GM12801 (cell line): ENCODE measurements around the gene MOCS2.

Source experiments
- TF ChIP-seq, protein P1 (sequence below): IDR thresholded peaks from one replicate; pipeline ENCODE4 v1.5.1; 2011; ENCODE audit warnings: control low read depth; ENCODE audit not compliant: insufficient read length; ENCODE audit errors: extremely low read depth

MOCS2 gene

DNA sequence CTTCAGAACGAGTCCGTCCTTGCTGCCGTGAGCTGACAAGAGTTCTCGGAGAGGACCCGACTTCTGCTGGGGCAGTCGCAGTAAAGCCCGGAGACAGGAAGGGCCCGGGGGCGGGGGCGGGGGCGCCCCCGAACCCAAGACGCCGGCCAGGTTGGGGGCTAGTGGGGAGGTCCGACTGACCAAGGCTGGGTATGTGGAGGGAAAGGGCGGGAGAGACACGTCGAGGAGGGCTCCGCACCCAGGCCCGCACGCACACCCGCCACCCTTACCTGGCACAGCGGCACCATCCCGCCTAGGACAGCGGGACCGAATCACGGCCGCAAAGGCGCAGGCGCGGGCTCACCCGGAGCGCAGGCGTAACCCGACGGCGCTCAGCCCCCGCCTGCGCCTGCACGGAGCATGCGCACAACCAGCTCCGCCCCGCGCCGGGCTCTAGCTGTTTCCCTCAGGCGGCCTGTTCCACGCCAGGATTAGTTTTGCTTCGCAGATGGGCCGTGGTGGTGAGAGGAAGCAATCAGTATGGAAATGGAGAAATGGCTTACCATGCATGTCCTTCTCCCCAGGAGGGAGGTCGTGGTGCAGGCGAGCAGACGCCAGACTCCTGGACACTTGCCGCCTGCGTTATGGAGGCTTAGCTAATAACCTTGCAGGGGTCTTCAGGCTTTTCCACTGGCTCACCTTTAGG is at the start of gene MOCS2:
MOCS2 (minus strand) TSS at position 315 of the 685 bp plus-strand sequence. CDS start 2,583 bp downstream, outside the sequence.
- TF ChIP-seq, protein P1, sequence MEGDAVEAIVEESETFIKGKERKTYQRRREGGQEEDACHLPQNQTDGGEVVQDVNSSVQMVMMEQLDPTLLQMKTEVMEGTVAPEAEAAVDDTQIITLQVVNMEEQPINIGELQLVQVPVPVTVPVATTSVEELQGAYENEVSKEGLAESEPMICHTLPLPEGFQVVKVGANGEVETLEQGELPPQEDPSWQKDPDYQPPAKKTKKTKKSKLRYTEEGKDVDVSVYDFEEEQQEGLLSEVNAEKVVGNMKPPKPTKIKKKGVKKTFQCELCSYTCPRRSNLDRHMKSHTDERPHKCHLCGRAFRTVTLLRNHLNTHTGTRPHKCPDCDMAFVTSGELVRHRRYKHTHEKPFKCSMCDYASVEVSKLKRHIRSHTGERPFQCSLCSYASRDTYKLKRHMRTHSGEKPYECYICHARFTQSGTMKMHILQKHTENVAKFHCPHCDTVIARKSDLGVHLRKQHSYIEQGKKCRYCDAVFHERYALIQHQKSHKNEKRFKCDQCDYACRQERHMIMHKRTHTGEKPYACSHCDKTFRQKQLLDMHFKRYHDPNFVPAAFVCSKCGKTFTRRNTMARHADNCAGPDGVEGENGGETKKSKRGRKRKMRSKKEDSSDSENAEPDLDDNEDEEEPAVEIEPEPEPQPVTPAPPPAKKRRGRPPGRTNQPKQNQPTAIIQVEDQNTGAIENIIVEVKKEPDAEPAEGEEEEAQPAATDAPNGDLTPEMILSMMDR: no peak

- TF ChIP-seq, protein P1: no peak
Measured at GRCh38 chr5:53151713-53152458, 42.3 kb upstream of the MOCS2 start.

- TF ChIP-seq, protein P1: no peak
Measured at GRCh38 chr5:53133020-53133419, 23.5 kb upstream of the MOCS2 start.

- TF ChIP-seq, protein P1: no peak
Measured at GRCh38 chr5:53130266-53130665, 20.7 kb upstream of the MOCS2 start.

GRCh38 chr5:53128481-53128880 is 18.9 kb upstream of the MOCS2 start:
- TF ChIP-seq, protein P1: no peak

DNA sequence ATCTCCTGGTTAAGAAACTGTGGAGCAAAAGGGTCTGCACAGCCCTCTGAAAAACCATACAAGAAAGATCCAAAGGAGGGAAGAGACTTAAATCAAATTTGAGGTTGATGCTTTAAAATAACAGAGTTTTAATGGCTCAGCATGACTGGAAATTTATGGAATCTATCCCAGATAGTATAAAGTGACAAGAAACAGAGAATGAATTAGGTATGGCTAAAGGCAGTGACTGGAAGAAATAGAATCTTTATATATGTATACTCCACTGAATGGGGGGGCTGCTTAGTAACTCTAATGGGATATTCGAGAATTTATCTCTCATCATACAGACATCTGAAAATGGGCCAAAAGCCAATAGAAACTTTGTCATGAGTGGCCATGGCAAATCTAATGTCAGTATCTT is 17.6 kb upstream of the MOCS2 start:
- TF ChIP-seq, protein P1: no peak

DNA sequence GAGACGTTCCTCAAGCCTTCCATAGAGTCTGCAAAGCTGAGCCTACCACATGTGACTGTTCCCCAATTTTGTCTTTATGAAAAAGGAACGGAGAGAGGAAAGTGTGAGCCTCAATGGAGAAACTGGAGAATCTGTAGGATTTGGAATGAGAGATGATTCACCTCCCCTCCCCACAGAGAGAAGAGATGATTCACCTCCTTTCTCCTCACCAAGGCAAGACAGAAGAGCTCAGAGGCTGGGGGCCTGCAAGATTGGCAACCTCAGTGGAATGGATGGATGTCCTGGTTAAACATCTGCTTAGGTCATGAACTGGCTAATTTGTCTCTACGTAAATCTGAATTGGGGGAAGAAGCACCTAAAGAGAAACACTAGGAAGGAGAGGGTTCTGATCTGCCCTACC is 17.0 kb upstream of the MOCS2 start:
- TF ChIP-seq, protein P1: no peak
